GM21360 (cell line): ENCODE data around the gene CEP43.
A peak's percentile ranks its signal among the peaks of the same experiment; 100 is the strongest.

Source experiments
- ATAC-seq: cut with Tn5 transposase; IDR thresholded peaks from one replicate; pipeline ENCODE4 v1.9.1; 2021; ENCODE audit warnings: mild to moderate bottlenecking, moderate library complexity; ENCODE audit not compliant: unreplicated experiment

The CEP43 gene

DNA sequence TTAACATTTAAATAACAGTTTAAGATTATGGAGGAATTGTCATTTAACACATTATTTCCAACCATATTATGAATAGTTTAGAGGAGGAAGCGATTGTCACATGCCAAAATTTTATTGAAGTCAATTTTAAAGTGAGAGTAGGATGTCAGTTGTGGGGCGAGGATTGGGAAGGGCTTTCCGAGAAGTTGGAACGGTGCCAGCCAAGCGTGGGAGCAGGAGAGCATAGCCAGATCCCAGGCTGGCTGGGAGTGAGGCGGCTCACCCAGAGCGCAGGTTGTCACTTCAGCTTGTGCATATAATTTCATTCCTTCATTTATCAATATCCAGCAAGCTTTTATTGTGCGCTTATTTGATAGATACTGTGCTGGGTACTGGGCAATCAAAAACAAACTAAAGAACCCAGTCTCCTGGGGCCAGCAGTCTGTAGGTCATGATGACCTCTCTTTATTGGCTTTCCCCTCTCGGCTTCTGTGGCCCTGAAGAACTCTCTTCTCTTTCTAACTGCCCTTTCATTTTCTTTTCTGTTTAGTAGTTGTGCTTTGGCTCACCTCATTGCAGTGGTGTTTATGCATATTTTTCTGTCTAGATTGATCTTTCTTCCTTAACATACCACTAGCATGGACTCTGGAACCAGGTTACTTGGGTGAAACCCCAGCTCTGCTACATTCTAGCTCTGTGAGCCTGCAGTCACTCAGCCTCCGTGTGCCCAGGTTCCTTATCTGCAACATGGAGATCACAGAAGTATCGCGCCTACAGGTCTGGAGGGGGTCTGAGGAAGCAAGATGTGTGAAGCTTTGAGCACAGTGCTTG is 6.4 kb downstream of the CEP43 start:
- ATAC-seq: no peak

DNA sequence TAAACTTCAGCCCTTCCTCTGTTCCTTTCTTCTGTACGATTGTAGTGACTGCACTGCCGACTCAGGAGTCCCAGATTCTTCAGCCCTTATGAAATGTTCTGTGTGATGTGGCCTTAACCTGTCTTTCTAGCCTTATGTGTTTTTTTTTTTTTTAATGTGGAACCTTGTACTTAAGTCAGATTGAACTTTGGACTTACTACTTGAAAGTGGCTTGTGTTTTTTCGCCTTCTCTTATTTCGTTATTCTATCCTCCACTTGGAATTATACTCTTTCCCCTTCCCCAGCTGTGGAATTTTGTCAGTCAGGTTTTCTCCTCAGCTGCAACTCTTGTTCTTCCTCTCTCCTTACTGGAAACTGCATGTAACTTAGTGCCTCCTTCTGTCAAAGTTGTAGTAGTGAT is 8.8 kb downstream of the CEP43 start:
- ATAC-seq: no peak

DNA sequence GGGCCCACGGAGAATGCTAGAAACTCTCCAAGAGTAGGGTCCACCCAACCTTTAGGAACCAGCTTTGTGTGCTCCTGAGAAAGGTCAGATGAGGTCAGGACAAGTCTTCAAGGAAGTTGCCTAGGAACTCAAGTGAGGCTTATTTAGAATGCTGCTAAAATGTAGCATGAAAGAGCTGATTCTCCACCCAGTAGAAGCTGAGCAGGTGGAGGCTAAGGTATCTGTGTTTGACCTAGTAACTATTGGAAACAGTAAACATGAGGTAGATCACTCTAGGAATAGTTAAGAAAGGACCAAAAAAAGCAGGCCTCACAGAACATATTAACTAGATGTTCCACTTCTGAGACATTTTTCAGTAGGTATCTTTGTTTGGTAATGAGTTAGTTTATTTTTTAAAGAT is 13.9 kb downstream of the CEP43 start:
- ATAC-seq: no peak

DNA sequence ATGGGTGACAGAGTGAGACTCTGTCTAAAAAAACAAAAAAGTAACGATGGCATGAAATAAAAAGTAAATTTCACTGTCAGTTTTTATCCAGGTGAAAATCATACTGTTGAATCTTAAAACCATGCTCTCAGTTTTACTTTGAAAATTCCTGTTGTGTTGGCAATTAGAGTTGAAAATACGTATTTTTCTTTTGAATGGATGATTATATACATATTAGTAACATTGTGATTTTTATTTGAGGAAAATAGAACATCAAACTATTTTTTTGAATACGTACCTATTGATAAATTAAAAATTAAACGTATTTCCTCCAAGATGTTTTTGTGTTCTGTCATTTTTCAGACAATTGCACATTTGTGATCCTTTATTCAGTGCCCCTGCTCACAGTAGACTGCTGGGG is 14.7 kb downstream of the CEP43 start:
- ATAC-seq: no peak

DNA sequence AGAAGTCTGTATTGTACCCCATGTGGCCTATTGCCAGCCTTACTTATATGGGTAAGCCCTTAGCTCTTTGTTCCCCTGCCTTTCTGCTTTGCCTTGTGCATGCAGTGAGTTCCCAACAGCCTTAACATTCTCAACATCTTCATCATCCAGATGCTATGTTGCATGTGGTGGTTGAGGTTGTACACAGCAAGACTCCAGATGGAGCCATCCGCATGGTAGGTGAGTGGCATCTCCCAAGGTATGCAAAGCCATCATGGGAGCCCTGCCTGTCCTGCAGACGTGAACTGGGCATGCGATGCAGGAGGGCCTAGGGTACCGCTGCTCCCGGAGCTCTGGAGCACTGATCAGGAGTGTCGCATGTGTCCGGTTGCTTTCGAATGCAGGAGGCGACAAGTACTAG is 16.1 kb downstream of the CEP43 start:
- ATAC-seq: no peak

DNA sequence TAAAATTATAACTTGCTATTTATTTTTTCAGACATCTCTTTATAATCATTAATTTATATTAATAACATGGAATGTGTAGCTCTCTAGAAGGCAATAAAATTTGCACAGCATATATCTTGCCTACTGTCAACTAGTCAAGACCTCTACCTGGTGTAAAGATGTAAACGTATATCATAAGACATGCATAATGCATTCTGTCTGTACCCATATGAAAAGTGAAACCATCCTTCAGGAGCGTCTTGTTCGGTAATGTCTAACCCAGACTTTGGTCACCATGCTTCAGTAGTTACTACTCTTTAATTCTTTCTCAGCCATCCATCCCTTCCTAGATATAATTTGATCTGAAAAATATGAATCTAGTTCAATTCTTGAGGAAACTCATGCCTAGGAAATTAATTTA is 21.0 kb downstream of the CEP43 start:
- ATAC-seq: peak; percentile 63

DNA sequence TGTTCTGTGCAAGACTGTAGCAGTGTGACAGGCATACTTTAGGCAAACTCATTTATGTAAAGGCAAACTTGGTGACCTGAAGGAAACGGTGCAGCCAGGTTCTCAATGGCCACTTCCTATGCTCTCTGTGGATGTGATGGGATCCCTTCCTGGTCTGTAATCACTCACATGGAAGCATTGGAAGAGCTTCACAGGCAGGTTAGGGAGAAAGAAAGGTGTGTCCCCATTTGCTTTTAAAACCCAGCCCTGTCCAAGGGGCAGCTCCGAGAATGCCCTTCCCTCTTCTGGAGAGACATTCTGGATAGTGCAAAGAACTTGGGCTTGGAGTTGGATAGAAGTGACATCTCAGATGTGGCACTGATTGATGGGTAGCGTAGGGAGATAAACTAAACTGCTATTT is 28.1 kb downstream of the CEP43 start:
- ATAC-seq: no peak

DNA sequence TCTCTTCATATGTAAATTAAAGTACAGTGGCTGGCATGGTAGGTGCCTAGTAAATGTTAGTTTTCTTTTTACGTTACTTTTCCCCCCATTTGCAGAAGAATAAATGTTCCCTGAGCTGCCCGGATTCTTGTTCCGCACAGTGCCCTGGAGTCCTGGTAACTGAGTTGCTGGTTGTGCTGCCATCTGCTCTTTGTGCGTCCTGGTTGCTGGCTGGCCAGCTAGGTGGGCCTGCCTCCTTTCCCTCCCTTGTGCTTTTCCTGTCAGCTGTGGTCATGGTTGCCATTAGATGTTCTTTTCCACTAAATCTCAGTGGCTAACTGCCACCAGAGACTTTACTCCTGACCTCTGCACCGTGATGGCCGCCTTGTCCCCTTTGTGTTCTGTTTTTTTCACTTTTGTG is 28.6 kb downstream of the CEP43 start:
- ATAC-seq: no peak

DNA sequence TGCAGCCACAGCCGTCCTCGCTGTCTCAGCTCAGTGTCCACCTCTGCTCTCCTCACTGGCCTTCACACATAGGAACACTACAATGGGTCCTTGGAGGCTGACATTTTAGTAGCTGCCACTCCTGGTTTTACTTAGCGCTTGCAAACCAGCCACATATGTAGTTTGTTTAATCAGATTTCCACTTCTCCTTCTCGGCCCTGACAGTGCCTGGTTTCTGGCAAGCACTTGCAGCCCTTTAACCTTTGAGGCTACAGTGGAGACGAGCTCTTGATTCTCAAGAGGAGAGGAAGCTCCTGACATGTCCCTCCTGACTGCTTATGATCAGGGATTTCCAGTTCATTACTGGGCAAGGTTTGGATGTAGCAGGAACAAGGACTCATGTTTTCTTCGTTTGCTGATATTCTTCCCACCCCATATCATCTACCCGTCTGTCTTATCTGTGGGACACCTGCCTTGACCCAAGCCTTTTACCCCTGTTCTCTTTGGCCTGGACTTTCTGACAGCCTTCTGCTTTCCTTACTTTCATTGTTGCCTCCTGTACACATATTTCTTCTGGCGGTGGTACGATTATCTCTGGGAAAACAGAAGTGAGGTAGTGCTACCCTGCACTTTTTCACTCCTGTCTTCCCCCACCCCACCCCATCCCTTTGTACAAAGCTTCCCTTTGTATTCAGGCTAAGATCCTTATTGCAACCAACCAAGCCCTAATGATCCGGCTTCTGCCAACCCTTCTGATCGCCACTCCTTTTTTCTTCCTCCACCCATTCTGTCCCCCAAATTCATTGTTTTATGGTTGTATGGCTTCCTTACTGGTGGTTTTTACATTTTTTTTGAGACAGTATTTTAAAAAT is 31.2 kb downstream of the CEP43 start:
- no peak for ATAC-seq

DNA sequence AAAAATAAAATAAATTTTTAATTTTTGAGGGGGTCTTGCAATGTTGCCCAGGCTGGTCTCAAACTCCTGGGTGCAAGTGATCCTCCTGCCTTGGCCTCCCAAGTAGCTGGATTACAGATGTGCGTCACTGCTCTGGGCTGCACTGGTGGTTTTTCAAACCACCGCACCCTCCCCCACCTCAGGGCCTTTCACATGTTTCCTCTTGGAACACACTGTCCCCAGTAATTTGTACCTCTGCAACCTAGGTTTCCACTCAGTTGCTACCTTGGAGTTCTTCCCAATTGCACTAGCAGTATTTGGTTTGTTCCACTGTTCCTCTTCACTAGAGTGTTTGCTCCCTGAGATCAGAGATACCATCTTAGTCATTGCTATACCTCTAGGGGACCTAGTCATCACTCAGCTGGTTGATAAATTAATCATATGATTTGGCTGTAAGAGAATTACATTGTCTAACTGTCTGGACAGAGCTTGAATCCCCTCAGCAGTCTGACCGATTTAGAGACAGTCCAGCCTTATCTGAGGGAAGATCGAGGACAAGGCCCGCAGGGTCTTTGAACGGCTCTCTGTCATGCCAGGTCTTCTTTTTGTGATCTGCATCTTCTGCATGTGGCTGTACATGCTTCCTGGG is 32.0 kb downstream of the CEP43 start:
- no peak for ATAC-seq

DNA sequence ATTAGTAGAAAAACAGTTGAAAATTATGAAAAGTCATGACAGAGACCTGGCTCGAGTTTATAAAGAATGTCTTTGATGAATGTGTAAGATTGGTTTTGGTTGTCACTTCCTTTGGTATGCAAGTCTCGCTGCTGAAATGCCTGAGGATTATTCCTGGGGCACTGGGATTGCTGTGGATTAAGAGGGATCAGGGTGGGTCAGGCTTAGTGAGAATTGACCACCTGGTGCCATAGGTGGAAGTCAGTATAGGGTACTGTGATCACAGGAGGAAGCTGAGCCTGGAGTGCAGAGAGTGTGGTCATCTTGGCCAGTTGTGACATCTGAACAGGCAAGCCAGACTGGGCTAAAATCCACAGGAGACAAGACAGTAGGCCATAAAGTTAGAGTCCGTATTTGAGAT is 34.9 kb downstream of the CEP43 start:
- ATAC-seq: no peak

DNA sequence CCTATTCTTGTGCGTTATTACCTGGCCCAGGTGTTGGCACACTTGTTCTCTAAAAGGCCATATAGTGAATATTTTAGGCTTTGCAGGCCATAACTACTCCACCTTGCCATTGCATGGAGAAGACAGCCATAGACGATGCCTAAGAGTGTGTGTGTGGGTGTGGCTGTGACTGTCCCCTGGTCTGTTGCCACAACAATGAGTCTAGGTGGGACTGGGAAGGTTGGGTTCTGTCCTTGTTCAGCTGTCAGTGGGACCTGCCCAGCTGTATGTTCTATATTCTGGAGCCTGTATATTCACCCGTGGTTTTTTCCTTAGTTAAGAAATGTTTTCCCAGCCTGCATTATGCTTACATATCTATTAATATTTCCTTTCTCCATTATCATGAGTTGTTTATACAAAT is 38.6 kb downstream of the CEP43 start:
- no peak for ATAC-seq

DNA sequence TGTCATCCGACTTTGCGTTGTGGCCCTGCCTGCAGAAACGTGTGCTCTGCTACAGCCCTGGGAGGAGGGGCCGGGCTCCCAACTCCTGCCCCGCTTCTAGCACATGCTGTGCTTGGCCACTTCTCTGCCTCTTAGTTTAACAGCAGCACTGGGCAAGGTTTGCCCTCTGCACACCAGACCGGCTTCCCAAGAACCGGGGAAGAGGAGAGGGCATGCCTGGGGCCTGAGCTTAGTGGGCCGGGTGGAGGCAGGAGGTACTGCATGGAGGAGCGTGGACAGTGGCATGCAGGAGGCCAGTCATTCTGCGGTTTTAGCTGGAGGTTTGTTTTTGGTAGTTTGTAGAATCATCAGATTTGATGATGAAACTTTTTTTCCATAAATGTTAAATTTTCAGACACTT is 45.5 kb downstream of the CEP43 start:
- ATAC-seq: no peak

DNA sequence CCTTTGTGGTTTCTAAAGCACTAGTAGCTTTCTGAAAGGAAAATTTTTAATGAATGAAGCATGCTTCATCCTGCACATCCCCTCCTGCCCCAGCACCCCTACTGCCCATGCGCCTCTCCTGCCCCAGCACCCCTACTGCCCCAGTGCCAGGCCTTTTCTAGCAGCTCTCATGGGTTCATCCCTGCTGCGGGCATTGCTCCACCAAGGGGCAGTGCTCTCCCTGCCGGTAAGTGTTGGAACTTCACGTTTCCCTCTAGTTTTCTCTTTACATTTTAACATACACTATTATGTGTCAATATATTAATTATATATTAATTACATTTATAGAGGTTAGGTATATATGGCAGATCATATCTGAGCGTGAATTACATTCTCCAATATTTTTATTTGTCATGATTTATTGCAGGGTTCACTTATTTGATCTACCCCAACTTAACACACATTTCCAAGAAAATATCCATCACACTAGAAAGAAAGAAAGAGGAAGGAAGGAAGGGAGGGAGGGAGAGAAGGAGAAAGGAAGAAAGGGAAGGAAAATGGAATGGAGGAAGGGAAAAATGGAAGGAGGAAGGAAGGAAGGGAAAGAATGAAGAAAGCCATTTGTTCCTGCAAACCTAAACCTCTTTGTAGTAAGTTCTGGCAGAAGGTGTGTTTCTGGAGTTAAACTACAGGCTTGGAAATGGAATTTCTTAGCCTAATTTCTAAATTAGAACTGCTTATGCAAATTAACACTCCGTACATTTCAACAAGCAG is 46.8 kb downstream of the CEP43 start:
- ATAC-seq: no peak

DNA sequence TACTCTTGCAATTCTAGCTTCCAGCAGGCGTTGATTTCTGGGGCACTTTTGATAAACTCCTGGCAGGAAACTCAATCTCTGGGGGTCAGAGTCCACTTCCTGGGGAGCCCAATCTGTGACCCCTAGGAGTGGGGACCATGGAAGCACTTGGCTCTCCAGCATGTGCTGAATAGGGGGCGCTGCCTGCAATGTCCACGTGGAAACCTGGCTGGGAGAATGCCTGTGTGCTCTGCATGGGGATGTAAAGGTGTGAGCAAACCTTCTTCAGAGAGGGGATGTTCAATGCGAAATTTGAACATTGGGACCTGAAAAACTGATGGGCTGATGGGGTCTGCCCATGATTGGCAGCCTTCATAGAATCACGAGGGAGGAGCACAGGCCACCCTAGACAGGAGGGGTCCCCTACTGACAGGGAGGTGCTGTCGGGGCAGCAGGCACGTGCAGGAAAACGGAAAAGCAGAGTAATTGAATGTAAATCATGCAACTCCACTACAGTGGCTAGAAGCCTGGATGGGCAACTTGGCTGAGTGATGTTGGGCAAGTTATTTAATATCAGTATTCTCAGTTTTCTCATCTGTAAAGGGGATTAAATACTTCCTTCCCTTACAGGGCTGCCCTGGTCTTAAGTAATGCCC is 47.8 kb downstream of the CEP43 start:
- ATAC-seq: no peak

DNA sequence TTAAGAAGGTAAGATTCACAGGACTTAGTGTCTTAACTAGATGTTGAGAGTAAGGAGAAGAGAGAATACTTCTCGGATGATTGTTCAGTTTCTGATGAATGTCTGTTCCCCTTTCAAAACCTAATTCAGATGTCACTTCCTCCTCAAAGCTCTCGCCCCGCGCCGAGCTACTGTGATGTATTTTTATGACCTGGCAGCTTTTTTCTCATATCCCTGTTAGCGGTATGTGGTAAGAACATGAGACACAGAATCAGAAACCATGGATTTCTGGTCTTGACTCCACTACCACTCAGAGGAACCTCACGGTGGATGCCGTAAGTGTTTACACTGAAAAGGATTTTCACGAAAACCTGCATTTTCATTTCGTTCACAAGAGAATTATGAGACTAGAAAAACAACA is 48.4 kb downstream of the CEP43 start:
- peak; percentile 92 for ATAC-seq
